HG03064 (cell line): ENCODE measurements around the gene C4orf50.
"Not testable (repeated sequence)": the region's sequence is repeated elsewhere in the genome, so short reads cannot be mapped to it uniquely, and the experiment has no call there.

Experiments used
- ATAC-seq: cut with Tn5 transposase; IDR thresholded peaks from one replicate; pipeline ENCODE4 v1.9.1; 2021; ENCODE audit warnings: low read depth; ENCODE audit not compliant: unreplicated experiment

The C4orf50 gene

DNA sequence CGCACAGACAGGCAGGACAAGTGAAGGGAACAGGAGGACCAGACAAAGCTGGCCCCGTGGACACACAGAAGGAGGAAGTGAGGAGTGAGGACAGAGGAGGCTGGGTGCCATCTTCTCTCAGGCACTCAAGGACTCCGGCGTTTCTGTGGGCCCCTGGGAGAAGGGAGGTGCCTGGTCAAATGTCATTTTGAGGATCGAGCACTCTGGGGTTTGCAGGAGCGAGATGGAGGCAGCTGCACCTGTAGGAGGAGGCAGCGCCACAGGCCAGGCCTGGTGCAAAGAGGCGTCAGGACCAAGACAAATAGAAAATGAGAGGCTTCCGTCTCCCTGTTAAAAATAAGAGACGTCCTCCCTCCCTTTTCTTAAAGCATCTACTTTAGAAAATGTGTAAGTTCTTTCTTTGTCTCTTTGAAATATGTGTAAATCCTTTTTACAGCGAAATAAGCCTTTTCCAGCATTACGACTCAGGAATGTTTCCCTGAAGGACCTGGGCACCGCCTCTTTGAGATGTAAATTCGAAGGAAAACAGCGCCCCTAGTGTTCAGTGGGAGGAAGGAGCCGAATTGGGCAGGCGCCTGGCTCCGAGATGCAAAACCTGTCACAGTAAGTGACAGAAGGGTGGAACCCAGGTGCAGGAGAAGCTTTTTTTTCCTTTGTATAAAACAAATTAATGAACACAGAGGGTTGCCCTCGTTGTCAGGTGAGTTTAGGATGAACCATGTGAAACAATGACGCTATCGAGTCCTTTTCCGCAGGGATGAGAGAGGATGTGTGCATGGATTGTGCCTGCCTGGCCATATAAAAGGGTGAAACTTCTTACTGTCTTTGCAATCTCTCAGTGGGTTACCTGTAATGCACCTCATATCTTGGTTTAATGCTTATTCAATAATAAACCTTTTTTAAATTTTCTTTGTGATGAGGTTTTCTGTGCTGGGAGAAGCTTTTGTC lies 1.4 kb upstream of the C4orf50 start:
- ATAC-seq = no peak

- ATAC-seq = no peak
These were observed 431 bp downstream of the C4orf50 start for GRCh38 chr4:6017800-6018199.

GRCh38 chr4:6017030-6017429 lies 1.2 kb downstream of the C4orf50 start:
- no peak for ATAC-seq

DNA sequence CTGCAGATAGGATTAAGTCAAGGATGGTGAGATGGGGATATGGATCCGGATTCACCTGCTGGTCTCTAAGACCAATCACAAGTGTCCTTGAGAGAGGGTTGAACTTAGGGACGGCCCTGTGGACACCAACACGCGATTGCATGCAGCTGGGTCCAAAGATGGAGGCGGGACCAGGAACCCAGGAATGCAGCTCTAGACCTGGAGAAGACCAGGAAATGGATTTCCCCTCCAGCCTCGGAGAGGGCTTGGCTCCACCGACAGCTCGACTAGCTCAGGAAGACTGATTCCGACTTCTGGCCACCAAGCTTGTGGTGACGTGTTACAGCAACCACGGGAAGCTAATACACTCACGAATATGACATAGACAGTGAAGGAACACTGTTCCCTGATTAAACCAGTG lies 4.7 kb downstream of the C4orf50 start:
- no peak for ATAC-seq

DNA sequence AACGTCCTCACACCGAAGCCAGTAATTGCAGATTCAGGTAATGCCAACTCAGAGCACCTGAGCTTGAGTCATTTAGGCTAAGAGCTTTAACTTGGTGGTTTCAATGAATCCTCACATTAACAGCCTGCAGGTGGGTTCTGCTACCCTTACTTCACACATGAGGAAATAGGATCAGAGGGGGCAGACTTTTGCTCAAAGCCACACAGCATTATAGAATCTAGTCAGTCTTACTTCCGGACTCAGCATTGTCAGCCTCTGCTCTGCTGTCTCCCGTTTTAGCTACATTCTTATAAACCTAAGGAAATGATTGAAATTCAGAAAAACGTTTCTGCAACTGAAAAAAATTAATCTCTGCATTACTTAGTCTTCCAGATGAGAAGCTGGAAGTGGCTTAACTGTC lies 6.0 kb downstream of the C4orf50 start:
- no peak for ATAC-seq

DNA sequence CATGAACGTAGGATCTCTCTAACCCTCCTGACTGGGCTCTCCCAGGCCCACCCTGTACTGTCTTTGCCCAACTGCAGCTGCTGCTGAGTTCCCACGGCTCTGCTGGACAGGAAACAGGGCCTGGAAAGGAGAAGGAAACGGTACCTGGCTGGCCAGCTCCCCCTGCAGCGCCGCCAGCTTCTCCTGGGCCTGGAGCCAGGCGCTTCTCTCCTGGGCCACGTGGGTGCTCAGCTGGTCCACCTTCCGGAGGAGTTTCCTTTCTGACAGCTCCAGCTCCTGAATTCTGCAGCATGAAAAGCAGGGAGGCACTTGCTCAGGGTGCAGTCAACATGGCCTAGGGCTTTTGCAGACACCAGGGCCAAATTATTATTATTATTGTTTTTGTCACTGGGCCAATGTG lies 6.5 kb downstream of the C4orf50 start:
- ATAC-seq = no peak

- no peak for ATAC-seq
These were observed 7.0 kb downstream of the C4orf50 start for GRCh38 chr4:6011271-6011671.

- ATAC-seq = no peak
These were observed 7.4 kb downstream of the C4orf50 start for GRCh38 chr4:6010789-6011188.

- no peak for ATAC-seq
These were observed 8.8 kb downstream of the C4orf50 start for GRCh38 chr4:6009452-6009851.

DNA sequence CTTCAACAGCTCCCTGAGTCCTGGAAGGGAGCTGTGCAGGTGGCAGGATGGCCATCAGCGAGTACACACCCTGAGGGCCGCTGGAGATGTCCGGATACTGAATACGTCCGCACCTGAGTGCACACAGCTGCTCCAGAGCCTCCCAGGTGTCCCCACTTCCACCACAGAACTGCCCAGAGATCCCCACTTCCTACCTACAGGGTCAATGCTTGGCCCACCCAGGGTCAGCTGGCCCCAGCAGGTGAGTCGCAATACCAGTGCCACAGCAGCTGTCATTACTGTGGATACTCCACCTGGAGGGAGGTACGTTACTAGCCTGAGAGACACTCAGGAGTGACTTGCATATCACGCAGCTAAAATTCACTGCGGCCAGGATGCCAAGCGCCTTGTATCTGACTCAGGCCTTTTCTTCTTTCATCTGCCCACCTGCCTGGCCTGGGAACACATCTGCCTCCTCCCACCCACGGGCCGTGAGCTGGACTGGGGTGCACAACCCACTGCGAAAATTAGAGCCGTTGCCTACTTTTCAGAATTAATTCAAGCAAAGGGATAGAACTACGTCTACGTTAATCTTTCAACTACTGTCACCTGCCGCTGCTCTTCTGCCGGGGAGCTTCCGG lies 9.4 kb downstream of the C4orf50 start:
- no peak for ATAC-seq

- no peak for ATAC-seq
These were observed 10.1 kb downstream of the C4orf50 start for GRCh38 chr4:6008092-6008551.

DNA sequence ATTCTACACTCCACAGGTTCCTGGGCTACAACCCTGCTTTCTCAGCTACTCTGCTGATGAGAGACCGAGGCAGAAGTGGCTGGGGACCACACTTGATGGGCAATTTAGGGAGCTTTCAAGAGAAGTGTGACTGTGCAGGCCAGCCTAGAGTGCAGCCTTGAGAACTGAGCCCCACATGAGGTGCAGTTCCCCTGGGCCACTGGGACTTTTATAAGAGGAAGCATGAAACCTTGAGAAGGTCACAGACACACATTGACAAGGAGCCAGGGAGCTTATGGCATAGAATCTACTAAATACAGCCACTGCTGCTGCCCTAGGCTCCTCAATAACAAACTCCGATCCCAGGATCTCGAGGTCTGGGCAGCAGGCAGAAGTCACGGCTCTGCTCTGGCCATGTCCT lies 13.1 kb downstream of the C4orf50 start:
- no peak for ATAC-seq

DNA sequence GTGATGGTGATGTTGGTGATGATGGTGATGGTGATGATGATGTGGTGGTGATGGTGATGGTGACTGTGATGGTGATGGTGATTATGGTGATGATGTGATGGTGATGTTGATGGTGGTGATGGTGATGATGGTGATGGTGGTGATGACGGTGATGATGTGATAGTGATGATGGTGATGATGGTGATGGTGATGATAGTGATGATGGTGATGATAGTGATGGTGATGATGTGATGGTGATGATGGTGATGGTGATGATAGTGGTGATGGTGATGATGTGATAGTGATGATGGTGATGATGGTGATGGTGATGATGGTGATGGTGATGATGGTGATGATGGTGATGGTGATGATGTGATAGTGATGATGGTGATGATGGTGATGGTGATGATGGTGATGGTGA lies 14.7 kb downstream of the C4orf50 start:
- ATAC-seq = not testable (repeated sequence)

DNA sequence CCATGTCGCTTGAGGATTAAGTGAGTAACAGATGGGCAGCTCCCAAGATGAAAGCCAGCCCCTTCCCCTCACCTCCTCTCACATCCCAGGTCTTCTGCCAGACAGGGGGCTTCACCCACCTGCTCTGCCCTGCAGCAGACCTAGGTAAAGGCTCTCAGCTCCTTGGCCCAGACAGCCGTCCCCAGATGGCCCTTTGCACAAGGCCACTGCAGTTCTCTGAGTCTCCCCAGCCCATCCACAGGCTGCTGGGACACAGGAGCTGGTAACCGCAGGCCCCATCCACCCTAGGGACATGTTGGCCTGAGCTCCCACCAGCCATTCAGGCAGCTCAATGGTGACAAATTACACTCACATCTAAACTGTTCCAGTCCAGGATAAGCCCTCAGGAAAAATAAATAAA lies 15.3 kb downstream of the C4orf50 start:
- ATAC-seq = no peak

GRCh38 chr4:6002492-6002833 lies 15.8 kb downstream of the C4orf50 start:
- ATAC-seq = no peak

DNA sequence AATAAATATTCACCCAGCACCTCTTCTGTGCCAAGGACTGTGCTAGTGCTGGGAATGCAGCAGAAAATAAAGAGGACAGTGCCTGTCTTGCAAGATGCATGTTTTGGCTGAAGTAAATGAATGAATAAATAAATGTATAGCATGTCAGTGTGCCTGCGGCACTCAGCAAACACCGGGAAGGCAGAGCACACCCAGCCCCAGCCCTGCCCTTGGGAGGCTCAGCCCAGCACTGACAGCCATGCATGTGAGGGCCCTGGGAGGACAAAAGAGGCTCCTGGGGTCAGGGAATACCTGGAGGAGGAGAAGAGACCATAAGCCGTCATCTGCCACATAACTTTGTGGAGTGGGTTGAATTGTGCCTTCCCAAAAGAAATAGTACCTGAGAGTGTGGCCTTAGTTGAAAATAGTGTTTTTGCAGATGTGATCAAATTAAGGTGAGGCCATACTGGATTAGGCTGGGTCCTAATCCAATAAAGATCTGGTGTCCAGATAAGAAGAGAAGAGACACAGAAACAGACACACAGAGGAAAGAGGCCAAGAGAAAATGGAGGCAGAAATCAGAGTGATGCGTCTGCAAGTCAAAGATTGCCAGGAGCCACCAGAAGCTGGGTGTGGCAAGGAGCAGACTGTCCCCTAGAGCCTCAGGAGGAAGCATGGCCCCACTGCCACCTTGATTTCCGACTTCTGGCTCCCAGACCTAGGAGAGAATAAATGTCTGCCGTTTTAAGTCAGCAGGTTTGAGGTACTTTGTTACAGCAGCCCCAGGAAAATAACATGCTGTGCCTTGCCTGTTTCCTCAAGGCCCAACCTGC lies 16.3 kb downstream of the C4orf50 start:
- ATAC-seq = no peak

GRCh38 chr4:5999830-6000365 lies 18.3 kb downstream of the C4orf50 start:
- ATAC-seq = no peak

- ATAC-seq = no peak
These were observed 18.9 kb downstream of the C4orf50 start for GRCh38 chr4:5999356-5999755.

DNA sequence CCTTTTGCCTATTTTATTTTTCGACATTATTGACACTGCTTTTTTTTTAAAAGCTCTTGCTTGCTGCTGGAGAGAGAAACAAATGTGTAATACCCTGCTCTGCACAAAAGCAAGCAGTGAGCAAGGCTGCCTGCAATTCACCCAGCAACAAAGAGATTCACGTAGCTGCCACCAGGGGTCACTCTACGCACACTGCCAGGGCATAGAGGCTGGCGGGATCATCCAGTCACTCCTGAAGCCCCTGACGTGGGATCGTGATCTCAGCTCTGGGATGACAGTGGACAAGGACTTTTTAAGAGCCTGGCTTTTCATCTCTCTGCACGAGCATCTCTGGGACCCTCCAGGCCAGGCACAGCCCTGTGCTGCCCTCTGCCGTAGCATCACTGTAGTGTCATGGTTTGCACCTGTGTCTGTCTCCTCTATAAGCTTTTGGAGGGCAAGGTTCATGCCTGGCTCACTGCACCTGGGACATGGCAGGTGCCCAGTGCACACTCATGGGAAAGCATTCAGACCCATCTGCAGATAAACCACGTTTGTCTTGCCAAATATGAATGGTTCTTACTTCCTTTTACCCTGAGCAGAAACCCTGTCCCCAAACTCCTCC lies 19.8 kb downstream of the C4orf50 start:
- no peak for ATAC-seq

GRCh38 chr4:5996641-5997040 lies 21.6 kb downstream of the C4orf50 start:
- no peak for ATAC-seq
